Pulmonary artery endothelial cell (primary cell): ENCODE data around the gene KRTAP2-1. TPM values are rescaled to one million over a fixed set of nuclear protein-coding genes. Genes with fewer than 3 reads are reported as not detected.
"Not testable (repeated sequence)": the region's sequence is repeated elsewhere in the genome, so short reads cannot be mapped to it uniquely, and the experiment has no call there.

Experiments used
- DNase-seq: peaks from one replicate; pipeline ENCODE4 v3.0.0-alpha.2; 2011; ENCODE audit warnings: low read depth, low spot score
- total RNA-seq: library from RNA; depleted of rRNA; stranded (reverse); fragments of >200 nt; gene quantifications from 2 replicates; pipeline ENCODE4 v1.2.3, GENCODE V29; 2014

Gene KRTAP2-1, protein sequence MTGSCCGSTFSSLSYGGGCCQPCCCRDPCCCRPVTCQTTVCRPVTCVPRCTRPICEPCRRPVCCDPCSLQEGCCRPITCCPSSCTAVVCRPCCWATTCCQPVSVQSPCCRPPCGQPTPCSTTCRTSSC
- not detected in 2 replicates for total RNA-seq

DNA sequence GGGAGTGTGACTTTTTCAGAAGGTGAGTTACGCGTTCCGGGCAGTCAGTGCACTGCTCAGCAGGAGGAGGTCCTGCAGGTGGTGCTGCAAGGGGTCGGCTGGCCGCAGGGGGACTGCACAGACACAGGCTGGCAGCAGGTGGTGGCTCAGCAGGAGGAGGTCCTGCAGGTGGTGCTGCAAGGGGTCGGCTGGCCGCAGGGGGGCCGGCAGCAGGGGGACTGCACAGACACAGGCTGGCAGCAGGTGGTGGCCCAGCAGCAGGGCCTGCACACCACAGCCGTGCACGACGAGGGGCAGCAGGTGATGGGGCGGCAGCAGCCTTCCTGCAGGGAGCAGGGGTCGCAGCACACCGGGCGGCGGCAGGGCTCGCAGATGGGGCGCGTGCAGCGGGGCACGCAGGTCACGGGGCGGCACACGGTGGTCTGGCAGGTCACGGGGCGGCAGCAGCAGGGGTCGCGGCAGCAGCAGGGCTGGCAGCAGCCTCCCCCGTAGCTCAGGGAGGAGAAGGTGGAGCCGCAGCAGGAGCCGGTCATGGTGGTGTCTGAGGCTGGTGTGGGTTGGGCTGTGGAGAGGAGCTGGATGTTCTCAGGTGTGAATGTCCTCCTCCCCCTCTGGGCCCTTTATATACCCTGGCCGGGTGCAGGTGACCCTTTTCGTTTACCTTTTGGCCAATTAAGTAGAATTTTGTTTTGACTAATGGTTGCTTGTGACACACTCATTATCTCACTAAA lies at the start of gene KRTAP2-1:
KRTAP2-1 (minus strand) TSS at position 582 of the 731 bp plus-strand sequence; CDS start at position 533, 49 bp downstream.
- DNase-seq, result not testable (repeated sequence)

DNA sequence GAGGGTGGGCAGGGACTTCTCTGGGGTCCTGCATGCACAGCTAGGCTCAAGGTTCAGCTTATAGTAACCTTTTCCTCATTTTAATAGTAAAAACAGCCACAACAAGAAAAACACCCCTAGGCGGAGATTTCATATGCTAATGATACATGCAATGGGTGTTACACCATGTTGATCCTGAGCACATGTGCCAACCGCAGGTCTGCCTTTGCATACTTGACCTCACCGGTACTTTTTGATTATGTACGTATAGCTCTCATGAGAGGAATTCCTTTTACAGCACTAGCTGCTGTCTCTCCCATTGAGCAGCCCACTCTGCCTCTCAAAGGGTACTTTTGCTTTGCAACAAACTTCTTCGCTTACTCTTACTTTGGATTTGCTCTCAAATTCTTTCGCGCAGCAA lies 48.9 kb upstream of the KRTAP2-1 start:
- no peak for DNase-seq

DNA sequence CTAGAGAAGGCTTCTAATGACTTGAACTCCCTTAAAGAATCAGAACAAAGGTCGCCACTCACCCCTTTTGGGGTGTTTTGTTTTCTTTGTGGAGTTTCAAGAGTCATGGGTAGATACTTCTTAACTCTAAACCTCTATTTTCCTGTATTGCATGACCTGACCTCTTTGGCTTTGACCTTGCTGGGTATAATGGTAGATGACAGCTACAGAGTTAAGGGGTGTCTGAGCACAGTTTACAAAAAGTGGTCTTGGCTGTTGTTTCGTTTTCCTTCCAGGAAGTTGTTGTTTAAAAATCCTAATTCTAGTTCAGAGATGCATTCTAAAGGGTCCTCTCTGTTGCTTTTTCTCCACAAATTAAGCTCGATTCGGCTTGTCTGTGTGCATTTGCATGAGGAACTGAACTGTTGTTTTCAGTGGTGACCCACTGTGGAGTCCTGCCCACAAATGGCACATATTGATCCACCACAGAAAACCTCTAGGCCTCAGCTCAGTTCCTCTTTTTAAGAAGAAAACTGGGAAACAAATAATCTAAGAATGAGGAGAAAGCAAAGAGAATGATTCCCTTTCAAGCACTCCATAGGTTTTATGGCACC lies 41.7 kb upstream of the KRTAP2-1 start:
- not testable (repeated sequence) for DNase-seq

DNA sequence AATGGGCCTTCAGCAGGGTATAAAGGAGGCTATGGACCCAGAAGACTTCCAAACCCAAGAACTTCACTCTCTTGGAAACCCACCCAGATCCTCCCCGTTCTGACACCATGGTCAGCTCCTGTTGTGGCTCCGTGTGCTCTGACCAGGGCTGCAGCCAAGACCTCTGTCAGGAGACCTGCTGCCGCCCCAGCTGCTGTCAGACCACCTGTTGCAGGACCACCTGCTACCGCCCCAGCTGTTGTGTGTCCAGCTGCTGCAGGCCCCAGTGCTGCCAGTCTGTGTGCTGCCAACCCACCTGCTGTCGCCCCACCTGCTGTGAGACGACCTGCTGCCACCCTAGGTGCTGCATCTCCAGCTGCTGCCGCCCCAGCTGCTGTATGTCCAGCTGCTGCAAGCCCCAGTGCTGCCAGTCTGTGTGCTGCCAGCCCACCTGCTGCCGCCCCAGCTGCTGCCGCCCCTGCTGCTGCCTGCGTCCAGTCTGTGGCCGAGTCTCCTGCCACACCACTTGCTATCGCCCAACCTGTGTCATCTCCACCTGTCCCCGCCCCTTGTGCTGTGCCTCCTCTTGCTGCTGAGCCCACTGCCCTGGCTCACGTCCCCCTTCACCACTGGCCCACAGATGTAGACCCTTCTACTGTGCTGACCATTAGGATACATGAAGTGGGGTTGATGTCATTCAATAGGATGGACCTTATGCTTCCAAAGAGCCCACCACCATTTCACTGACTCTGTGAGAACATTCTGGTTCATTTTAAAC lies 37.2 kb upstream of the KRTAP2-1 start, which contains the start of gene KRTAP4-7:
KRTAP4-7 (plus strand) TSS at position 51 of the 757 bp plus-strand sequence; CDS start at position 108, 57 bp downstream.
- DNase-seq, result not testable (repeated sequence)

DNA sequence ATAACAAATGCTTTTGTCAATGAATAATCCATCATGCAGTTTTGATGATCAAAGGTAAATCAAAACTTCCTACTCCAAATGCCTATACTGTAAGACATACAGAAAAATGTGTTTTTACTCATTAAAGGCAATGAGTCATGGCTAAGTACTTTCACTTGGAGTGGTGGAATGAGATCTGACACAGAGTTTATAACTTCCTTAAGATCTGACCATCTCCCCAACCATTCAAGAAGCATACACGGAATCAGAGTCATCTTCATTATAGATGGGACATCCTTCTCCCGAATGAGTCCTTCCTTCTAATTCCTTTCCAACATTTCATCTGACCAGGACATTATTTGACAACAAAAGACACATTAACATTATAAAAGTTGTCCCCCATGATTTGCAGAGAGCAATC lies 36.3 kb upstream of the KRTAP2-1 start:
- DNase-seq, result not testable (repeated sequence)

DNA sequence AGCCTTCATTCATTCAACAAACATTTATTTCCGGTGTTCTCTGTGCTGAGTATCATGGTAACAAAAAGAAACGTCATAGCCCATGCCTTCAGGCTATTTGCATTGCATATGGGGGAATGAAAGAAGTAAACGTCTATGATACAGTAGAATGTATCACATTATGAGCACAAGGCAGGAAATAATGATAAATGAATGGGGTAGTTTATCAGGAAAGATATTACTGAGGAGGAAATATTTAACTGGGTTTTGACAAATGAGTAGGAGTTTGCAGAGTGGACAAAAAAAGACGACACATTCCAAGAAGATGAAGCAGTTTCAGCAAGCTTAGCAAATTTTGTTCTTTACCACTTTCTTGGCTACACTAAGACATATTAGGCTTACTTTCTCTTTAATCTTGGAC lies 35.5 kb upstream of the KRTAP2-1 start:
- no peak for DNase-seq

DNA sequence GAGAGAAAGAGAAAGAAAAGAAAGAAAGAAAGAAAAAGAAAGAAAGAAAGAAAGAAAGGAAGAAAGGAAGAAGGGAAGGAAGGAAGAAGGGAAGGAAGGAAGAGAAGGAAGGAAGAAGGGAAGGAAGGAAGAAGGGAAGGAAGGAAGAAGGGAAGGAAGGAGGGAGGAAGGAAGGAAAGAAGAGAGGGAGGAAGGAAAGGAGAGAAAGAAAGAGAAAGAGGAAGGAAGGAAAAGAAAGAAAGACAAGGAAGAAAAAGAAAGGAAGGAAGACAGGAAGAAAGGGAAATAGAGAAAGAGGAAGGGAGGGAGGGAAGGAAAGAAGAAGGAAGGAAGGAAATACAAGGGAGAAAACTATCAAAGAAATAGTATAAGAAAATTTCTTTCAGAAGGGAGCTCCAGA lies 29.7 kb upstream of the KRTAP2-1 start:
- no peak for DNase-seq

DNA sequence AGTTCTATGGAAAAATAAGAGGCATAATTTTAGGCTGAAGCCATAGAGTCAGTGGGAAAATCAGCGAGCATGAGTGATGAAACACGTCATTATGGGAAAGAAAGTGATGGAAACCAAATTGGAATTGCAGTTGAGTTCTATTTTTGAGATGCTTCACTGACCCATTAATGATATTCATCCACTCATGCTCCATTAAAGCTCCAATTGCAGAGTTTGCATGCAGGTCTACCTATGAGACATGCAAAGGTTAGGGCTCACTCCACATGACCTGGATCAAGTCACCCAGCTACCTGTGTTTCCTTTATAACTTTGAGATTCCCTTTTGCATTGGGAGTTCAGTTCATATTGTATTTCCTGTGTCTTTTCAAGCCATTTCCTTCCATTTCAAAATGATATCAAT lies 26.6 kb upstream of the KRTAP2-1 start:
- DNase-seq, result no peak

DNA sequence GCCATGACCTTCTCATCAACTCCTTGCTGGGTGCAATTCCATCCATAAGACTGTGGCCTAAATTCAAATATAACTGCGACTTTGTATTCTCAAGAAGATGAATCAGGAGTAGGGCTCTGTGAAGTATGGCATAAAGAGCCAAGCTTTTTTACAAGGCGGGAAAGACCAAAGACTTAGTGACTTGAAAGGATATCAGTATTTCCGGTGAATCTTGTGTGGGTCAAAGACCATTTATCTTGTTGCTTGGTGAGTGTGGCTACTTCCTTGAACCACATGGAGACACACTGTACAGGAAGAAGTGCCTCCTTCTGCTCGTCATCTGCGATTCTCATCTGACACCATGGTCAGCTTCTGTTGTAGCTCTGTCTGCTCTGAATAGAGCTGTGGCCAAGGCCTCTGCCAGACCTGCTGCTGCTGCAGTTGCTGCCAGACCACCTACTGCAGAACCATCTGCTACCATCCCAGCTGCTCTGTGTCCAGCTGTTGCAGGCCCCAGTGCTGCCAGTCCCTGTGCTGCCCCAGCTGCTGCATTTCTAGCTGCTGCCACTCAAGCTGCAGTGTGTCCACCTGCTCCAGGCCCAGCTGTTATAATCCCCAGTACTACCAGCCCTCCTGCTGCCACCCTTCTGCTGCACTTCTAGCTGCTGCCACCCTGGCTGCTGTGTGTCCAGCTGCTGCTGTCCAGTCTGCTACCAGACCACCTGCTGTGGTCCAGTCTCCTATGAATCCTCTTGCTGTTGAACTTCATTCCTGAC lies 24.7 kb upstream of the KRTAP2-1 start:
- DNase-seq, result no peak

DNA sequence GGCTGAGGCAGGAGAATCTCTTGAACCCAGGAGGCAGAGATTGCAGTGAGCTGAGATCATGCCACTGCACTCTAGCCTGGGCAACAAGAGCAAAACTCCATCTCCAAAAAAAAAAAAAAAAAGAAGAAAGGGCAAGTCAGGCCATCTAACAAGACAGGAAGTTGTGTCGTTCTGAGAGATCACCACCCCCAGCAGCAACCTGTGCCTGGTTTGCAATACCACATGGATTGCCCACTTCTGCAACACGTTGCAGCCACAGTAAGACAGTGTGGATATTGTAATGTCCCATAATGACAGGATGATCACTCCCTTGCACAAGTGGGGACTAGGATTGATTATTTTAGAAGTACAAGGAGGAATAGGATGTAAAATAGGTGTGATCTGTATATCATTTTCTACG lies 21.9 kb upstream of the KRTAP2-1 start:
- no peak for DNase-seq

DNA sequence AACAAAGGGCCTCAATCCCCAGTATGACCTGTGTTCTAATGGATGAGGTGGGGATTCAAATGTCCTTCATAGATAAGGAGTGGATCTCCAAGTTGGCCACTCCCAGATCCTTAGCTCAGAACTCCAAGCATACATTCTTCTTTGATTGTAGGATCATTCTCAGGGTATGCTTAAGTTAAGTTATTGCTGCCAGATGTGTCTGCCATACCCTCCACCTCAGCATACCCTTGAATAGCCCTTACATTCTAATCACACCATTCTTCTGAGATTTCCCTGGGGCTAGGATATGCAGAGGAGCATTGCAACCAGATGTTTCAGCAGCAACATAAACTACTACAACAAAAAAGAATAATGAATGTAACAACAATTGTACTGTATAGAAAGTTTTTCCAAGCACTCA lies 20.2 kb upstream of the KRTAP2-1 start:
- DNase-seq, result no peak

DNA sequence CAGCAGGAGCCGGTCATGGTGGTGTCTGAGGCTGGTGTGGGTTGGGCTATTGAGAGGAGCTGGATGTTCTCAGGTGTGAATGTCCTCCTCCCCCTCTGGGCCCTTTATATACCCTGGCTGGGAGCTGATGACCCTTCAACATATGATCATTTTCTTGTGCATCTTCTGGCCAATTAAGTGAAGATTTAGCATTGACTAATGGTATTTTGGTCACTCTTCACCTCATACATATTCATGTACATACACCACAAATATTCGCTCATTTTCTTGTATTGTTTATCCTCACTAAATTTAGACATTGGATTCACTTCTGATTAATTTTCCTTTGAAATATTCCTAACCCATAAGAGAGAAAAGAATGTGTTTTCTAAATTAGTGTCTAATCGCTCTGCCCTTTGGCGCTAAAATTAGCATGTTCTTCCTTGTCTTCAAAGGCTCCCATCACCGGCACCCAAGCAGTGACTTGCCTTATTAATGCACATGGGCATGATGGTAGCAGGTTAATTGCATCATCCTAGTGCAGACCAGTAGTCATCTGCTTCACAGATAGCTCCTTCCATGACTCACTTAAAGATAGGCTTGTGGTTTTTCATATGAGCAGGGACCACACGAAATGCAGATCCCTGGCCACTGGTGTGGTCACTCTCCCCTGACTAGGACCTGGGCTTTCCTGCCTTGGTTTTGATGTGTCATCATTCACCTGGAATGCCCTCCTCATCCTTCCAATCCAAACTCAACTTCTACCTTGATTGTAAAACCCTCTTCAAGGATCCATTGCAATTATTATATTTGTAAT lies 18.9 kb upstream of the KRTAP2-1 start, which contains the start of gene KRTAP2-4:
KRTAP2-4 (minus strand) TSS at position 51 of the 796 bp plus-strand sequence; CDS start at position 17, 34 bp downstream.
- no peak for DNase-seq

DNA sequence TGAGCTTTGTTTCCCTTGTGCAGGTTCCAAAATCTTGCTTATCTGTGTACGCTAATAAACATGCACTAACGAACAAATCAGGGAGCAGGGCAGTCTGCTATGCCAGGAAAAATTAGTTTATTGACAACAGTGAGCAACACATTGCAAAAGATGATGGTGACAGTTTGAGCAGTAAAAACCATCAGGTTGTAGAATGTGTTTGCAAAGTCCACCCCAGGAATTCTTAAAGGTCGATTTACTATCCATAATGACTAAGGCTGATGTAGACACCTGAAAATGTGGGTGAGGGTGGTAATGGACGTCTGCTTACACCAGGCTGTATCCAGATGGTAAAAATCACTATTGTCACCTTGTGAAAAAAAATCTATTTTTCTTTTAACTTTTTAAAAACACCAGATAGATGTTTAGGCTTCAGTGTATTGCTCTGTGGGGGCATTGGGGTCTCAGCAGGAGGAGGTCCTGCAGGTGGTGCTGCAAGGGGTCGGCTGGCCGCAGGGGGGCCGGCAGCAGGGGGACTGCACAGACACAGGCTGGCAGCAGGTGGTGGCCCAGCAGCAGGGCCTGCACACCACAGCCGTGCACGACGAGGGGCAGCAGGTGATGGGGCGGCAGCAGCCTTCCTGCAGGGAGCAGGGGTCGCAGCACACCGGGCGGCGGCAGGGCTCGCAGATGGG lies 18.0 kb upstream of the KRTAP2-1 start:
- not testable (repeated sequence) for DNase-seq

DNA sequence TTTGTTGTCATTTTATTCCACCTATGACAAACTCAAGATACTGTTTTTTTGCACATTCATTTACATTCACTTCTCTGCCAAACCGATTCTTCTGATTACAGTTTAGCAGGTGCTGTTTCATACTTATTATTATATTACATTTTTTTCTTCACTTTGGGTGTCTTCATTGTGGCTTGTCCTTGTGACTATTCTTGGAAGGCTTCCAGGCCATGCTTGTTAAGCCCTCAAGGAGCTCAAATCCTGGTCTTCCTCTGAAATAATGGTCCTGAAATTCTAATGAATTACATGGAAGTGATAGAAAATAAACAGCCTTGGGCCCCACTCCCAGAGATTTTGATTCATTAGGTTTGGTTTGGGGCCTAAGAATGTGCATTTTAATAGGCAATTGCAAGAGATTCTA lies 17.2 kb upstream of the KRTAP2-1 start:
- no peak for DNase-seq

DNA sequence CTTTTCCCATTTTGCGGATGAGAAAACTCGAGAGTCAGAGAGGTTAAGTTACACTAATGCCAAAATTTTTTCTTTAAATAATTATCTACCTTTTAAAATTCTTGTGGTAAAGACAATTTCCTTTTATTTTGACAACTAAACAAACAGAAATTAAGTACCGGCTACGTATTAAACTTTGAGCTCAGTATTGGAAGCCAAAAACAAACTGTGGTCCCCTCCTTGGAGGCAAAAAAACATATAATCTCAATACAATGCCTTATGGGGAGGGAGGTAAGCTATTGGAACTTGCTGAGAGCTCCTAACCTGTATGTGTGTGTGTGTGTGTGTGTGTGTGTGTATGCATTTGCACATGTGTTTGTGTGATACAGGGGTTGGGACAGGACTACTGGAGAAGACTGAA lies 16.3 kb upstream of the KRTAP2-1 start:
- no peak for DNase-seq

DNA sequence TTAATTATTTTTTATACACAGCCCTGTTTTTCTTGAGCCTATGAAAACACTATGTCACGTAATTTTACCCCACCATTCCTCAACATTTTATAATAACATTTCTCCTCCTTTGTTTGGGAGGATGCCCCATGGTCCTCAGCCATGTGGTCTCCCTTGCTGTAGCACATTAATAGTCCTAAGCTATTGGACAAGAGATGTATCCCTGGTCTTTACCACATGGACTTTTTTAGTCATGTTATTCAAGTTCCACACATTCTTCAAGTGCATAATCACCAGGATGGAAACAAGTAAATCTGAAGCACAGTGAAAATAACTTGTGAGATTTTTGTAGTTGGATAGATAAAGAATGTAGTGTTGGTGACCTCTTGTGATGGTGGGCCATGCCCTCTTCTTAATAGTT lies 14.8 kb upstream of the KRTAP2-1 start:
- DNase-seq, result no peak

DNA sequence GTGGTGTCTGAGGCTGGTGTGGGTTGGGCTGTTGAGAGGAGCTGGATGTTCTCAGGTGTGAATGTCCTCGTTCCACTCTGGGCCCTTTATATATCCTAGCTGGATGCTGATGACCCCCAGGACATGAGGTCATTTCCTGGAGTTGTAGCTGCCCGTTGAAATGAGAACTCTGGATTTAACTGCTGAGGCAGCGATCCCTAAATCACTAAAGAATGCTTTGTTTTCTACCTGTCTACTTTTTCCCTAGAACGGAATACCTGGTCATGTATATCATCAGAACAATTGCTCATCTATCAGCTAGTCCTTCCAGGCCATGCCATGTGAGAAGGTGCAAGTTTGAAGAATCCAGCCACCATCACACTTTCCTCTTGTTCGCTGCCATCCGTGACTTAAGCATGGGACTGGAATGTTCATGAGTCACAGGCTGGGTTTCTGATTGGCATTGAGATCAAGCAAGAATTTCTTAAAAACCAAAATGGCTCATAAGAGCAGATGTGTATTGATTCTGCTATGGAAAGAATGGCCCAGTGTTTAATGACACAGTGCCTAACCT lies 13.0 kb upstream of the KRTAP2-1 start, which contains the start of gene KRTAP2-3:
KRTAP2-3 (minus strand) TSS at position 63 of the 553 bp plus-strand sequence. CDS start 64 bp downstream, outside the sequence.
- no peak for DNase-seq

DNA sequence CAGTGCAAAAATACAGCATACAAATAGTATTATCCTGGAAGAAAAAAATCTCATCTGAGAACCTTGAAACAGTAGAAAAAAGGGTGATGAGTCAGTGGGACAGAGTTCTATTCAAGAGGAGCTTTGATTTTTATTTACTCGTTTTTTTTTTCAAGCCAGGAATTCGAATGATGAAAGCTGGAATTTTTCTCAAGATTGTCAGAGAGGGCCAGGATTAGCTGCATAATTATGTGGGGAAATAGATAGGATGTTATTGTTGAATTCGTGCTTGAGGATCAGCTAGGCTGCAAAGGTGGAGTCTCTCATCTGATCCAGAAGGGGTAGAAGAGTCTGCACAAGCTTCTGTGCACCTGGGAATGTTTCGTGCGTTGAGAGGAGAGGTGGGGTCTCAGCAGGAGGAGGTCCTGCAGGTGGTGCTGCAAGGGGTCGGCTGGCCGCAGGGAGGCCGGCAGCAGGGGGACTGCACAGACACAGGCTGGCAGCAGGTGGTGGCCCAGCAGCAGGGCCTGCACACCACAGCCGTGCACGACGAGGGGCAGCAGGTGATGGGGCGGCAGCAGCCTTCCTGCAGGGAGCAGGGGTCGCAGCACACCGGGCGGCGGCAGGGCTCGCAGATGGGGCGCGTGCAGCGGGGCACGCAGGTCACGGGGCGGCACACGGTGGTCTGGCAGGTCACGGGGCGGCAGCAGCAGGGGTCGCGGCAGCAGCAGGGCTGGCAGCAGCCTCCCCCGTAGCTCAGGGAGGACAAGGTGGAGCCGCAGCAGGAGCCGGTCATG lies 12.3 kb upstream of the KRTAP2-1 start:
- not testable (repeated sequence) for DNase-seq
